HUES6 (cell line): ENCODE data around the gene APOL5.
"Not testable (repeated sequence)": the region's sequence is repeated elsewhere in the genome, so short reads cannot be mapped to it uniquely, and the experiment has no call there.

Source experiments
- H3K27ac ChIP-seq: 2 replicates; pipeline ENCODE4 v1.7.0; 2013; ENCODE audit warnings: low read depth, mild to moderate bottlenecking, low read length, inconsistent platforms
- H3K27me3 ChIP-seq: 2 replicates; pipeline ENCODE4 v1.6.1; 2013; ENCODE audit warnings: low read length; ENCODE audit not compliant: control insufficient read depth, insufficient read depth
- H3K36me3 ChIP-seq: 2 replicates; pipeline ENCODE4 v1.6.1; 2013; ENCODE audit warnings: low read length; ENCODE audit not compliant: control insufficient read depth, insufficient read depth
- H3K4me1 ChIP-seq: 2 replicates; pipeline ENCODE4 v1.6.1; 2013; ENCODE audit warnings: low read length; ENCODE audit not compliant: control insufficient read depth, insufficient read depth
- H3K4me3 ChIP-seq: 2 replicates; pipeline ENCODE4 v1.5.1; 2013; ENCODE audit warnings: low read depth, low read length
- H3K9ac ChIP-seq: one replicate; pipeline ENCODE4 v1.6.1; 2013; ENCODE audit warnings: mild to moderate bottlenecking, low read length
- H3K9me3 ChIP-seq: 2 replicates; pipeline ENCODE4 v1.6.1; 2013; ENCODE audit warnings: low read depth, low read length; ENCODE audit not compliant: control insufficient read depth, insufficient read depth

The APOL5 gene

DNA sequence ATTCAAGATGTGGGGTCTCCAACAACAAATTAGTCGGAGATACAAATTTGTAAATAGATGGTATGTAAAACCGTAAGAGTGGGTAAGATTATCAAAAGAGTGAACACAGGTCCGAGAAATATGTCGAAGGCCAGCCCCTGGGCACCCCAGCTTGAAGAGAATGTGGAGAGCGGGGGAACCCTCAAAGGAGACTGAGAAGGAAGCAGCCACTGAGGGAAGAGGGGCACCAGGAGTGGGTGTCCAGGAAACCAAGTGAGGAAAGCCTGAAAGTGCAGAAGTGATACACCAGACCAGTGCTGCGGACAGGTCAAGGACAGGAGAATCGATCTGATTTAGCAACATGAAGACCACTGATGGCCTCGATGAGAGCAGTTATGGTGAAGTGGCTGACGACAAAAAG is 14.4 kb downstream of the APOL5 start:
- Histone ChIP-seq H3K27me3 (no peaks in the 10 kb centered on the region), H3K9me3 (0 out of 2 replicates have a peak, but pooled peaks cover 9% of the 10 kb centered on the region), H3K27ac (no peak overlapping the region), H3K36me3 (no peaks in the 10 kb centered on the region), H3K4me3 (no peak overlapping the region), H3K9ac (no peak overlapping the region), H3K4me1 (no peaks in the 10 kb centered on the region)

- no peak overlapping the region for H3K9ac ChIP-seq
These were observed 15.4 kb downstream of the APOL5 start for GRCh38 chr22:35733036-35733435.

GRCh38 chr22:35733791-35734516 is 16.3 kb downstream of the APOL5 start:
- H3K9me3 ChIP-seq: 0 out of 2 replicates have a peak, but pooled peaks cover 9% of the 10 kb centered on the region
- no peak overlapping the region for H3K27ac ChIP-seq
- no peak overlapping the region for H3K4me3 ChIP-seq
- no peaks in the 10 kb centered on the region for H3K4me1 ChIP-seq
- H3K9ac ChIP-seq: no peak overlapping the region
- H3K36me3 ChIP-seq: peaks cover 9% of the 10 kb centered on the region
- H3K27me3 ChIP-seq: no peaks in the 10 kb centered on the region

More at GRCh38 chr22:35733036-35733435, 15.4 kb downstream of the APOL5 start:
- no peaks in the 10 kb centered on the region for H3K4me1 ChIP-seq
- 0 out of 2 replicates have a peak, but pooled peaks cover under 1% of the 10 kb centered on the region for H3K36me3 ChIP-seq
- H3K27me3 ChIP-seq: no peaks in the 10 kb centered on the region
- H3K4me3 ChIP-seq: no peak overlapping the region
- no peak overlapping the region for H3K27ac ChIP-seq
- 0 out of 2 replicates have a peak, but pooled peaks cover 9% of the 10 kb centered on the region for H3K9me3 ChIP-seq

GRCh38 chr22:35734517-35734827 is 16.8 kb downstream of the APOL5 start:
- Histone ChIP-seq H3K9me3 (0 out of 2 replicates have a peak, but pooled peaks cover 9% of the 10 kb centered on the region), H3K4me1 (no peaks in the 10 kb centered on the region), H3K4me3 (no peak overlapping the region), H3K27ac (no peak overlapping the region), H3K27me3 (no peaks in the 10 kb centered on the region), H3K36me3 (peaks cover 14% of the 10 kb centered on the region), H3K9ac (no peak overlapping the region)

DNA sequence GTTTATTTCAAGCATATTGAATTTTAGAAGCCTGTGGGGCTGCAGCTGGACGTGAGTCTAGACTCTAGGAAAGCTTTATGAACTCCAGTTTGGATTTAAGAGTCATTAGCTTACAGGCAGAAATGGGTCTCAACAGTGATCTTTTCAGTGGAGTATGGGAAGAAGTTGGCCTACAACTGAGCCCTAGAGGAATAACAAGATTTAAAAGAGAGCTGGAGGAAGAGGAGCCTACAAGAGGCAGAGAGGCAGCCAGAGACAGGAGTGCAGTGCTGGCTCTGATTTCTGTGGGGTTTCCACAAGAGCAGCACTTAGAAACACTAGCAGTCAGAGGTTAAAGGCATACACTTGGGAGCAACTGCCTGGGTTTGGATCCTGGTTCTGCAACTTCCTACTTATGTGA is 17.9 kb downstream of the APOL5 start:
- Histone ChIP-seq H3K27ac (no peak overlapping the region), H3K9ac (no peak overlapping the region), H3K4me3 (no peak overlapping the region), H3K9me3 (0 out of 2 replicates have a peak, but pooled peaks cover 9% of the 10 kb centered on the region), H3K4me1 (no peaks in the 10 kb centered on the region), H3K36me3 (peaks cover 14% of the 10 kb centered on the region), H3K27me3 (no peaks in the 10 kb centered on the region)

DNA sequence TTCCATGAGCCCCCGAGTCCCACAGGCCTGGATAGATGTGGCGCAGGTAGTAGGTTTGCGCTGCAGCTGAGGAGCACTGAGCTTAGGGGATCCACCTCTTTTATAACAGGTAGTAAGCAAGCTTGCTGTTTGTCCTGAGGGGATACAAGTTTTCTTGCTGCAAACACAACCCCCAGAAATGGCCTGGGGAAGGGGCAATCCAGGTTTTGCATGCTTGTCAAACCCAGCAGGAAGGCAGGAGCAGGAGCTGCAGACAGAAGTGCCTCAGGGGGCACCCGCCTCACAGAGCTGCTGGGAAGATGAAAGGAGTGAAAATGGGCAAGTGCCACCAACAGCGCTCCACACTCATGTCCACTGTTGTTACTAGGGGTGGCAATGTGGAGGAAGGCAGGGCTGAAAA is 18.5 kb downstream of the APOL5 start:
- no peak overlapping the region for H3K27ac ChIP-seq
- no peak overlapping the region for H3K9ac ChIP-seq
- H3K36me3 ChIP-seq: peaks cover 14% of the 10 kb centered on the region
- no peaks in the 10 kb centered on the region for H3K27me3 ChIP-seq
- no peaks in the 10 kb centered on the region for H3K4me1 ChIP-seq
- 0 out of 2 replicates have a peak, but pooled peaks cover 9% of the 10 kb centered on the region for H3K9me3 ChIP-seq
- no peak overlapping the region for H3K4me3 ChIP-seq

DNA sequence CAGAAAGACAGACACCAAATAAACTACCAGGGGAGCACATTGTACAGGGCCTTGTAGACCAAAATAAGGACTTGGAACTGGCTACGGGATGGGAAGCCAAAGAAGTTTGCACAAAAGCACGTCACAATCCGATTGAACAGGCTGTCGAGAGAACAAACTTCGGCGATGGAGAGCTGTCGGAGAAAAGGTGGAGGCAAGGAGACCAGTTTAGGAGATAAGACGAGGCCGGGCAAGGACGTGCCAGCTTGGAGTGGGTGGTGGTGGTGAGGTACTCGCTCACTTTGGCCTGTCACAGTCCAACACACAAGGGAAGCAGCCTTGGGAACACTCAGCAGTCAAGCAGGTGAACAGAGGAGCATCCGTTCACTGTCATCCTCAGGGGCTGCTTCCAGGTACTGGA is 19.0 kb downstream of the APOL5 start:
- H3K36me3 ChIP-seq: peaks cover 14% of the 10 kb centered on the region
- H3K4me3 ChIP-seq: no peak overlapping the region
- no peak overlapping the region for H3K9ac ChIP-seq
- 0 out of 2 replicates have a peak, but pooled peaks cover 9% of the 10 kb centered on the region for H3K9me3 ChIP-seq
- H3K27me3 ChIP-seq: no peaks in the 10 kb centered on the region
- H3K4me1 ChIP-seq: 0 out of 2 replicates have a peak, but pooled peaks cover 3% of the 10 kb centered on the region
- H3K27ac ChIP-seq: no peak overlapping the region

- Histone ChIP-seq H3K4me1 (peaks cover 11% of the 10 kb centered on the region; the same call in 1 of the 2 replicates), H3K36me3 (peaks cover 19% of the 10 kb centered on the region)
- not testable (repeated sequence) for H3K4me3 ChIP-seq, H3K9me3 ChIP-seq, H3K27me3 ChIP-seq, H3K27ac ChIP-seq, H3K9ac ChIP-seq
These were observed 20.2 kb downstream of the APOL5 start for GRCh38 chr22:35737886-35738285.

DNA sequence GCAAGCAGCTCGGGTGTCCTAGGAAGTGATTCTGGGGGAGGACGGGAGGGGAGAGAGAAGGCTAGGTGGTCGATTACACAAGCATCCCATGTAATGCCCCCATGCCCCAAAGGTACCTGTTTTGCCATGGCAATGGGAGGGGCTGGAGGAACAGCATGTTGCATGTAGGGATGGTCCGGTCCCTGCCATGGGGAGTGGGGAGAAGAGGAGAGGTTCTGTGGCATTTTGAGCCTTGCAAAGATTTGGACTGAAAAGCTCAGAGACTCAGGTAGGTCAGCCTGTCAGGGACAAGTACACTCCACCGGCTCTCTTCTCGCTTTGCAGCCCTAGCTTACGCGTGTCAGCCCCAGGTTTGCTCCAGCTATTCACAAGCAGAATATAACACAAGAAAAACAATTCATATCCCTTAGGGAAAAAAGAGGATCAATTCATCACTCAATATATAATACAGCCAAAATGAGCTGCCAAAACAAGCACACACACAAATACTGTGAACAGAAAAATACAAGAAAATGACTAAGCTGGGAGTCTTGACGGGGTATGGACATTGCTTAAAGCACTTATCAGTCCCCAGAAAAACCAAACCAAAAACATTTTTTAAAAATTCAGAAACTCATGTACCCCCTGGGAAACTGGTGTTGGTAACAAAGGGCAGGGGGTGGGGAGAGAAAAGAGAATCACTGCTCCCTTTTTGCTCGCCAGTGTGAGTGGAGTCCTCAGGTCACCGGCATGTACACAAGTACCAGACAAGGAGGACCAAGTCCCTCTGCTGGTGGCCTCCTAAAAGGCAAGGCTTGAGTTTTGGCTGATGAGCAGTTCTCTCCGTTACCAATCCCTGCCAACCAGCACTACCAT is 21.6 kb downstream of the APOL5 start:
- peaks cover 31% of the 10 kb centered on the region for H3K36me3 ChIP-seq
- no peak overlapping the region for H3K27ac ChIP-seq
- H3K4me3 ChIP-seq: no peak overlapping the region
- 0 out of 2 replicates have a peak, but pooled peaks cover 9% of the 10 kb centered on the region for H3K9me3 ChIP-seq
- no peaks in the 10 kb centered on the region for H3K27me3 ChIP-seq
- H3K4me1 ChIP-seq: peaks cover 19% of the 10 kb centered on the region; the same call in 1 of the 2 replicates
- no peak overlapping the region for H3K9ac ChIP-seq

GRCh38 chr22:35739931-35740380 is 22.3 kb downstream of the APOL5 start:
- no peak overlapping the region for H3K27ac ChIP-seq
- peaks cover 37% of the 10 kb centered on the region for H3K36me3 ChIP-seq
- 0 out of 2 replicates have a peak, but pooled peaks cover 9% of the 10 kb centered on the region for H3K9me3 ChIP-seq
- H3K27me3 ChIP-seq: no peaks in the 10 kb centered on the region
- no peak overlapping the region for H3K4me3 ChIP-seq
- H3K9ac ChIP-seq: no peak overlapping the region
- H3K4me1 ChIP-seq: peaks cover 19% of the 10 kb centered on the region; the same call in 1 of the 2 replicates

DNA sequence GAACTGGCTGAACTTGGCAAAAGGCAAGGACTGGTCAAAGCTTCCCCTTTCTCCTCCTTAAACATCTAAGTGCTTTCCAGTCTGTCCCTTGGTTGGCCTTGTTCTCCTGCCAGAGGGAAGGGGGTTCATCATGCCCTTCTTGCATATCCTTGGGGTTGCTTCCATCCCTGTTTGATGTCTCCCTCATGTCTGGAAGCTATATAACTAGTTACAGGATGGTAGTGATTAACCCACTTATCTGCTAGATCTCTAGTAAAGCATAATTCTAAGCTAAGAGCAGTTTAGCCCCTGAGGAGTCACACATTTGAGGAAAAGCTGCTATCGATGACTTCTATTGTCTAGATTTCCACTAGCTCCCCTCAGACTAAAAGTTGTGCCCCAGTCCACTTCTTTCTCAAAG is 22.9 kb downstream of the APOL5 start:
- Histone ChIP-seq H3K36me3 (peaks cover 43% of the 10 kb centered on the region), H3K4me1 (peaks cover 19% of the 10 kb centered on the region; the same call in 1 of the 2 replicates), H3K27ac (no peak overlapping the region)

More for the DNA sequence above, 22.9 kb downstream of the APOL5 start:
- Histone ChIP-seq H3K27me3 (no peaks in the 10 kb centered on the region), H3K4me3 (no peak overlapping the region), H3K9me3 (0 out of 2 replicates have a peak, but pooled peaks cover 9% of the 10 kb centered on the region), H3K9ac (no peak overlapping the region)
